Heart left ventricle (tissue), 16 donors: Measurements from ENCODE around the gene PAMR1. TPM values are rescaled to one million over a fixed set of nuclear protein-coding genes. Genes with fewer than 3 reads are reported as not detected.

ENCODE experiments used
- ATAC-seq, 4 donors: fragments of 200-7000 bp; cut with Tn5 transposase; one replicate each; pipeline ENCODE4 v1.9.1; 2020 to 2022; ENCODE audit warnings: moderate library complexity in 4 of 4, mild to moderate bottlenecking in 3 of 4, moderate number of reproducible peaks in 1 of 4
- DNase-seq, 5 donors: peaks; one replicate each; pipeline ENCODE4 v3.0.0-alpha.2; 2020
- H3K27ac ChIP-seq, 12 donors: fragments of 200-600 bp; sonication (generic) in 4 of 12; one replicate each; pipeline versions ENCODE4 v1.5.0 to v1.8.0; 2016 to 2022; ENCODE audit warnings: mild to moderate bottlenecking in 2 of 12
- H3K27me3 ChIP-seq, 9 donors: fragments of 200-600 bp; sonication (generic) in 2 of 9; one replicate each; pipeline versions ENCODE4 v1.5.1 to v1.8.0; 2016 to 2022; ENCODE audit warnings: mild to moderate bottlenecking in 3 of 9
- H3K36me3 ChIP-seq, 9 donors: fragments of 200-600 bp; sonication (generic) in 2 of 9; one replicate each; pipeline versions ENCODE4 v1.5.0 to v1.8.0; 2018 to 2022; ENCODE audit warnings: mild to moderate bottlenecking in 2 of 9
- H3K4me1 ChIP-seq, 12 donors: fragments of 200-600 bp; sonication (generic) in 4 of 12; one replicate each; pipeline versions ENCODE4 v1.5.0 to v1.8.0; 2016 to 2022; ENCODE audit warnings: mild to moderate bottlenecking in 3 of 12
- H3K4me3 ChIP-seq, 12 donors: fragments of 200-600 bp; sonication (generic) in 4 of 12; one replicate each; pipeline versions ENCODE4 v1.5.0 to v1.8.0; 2017 to 2022; ENCODE audit warnings: mild to moderate bottlenecking in 9 of 12, moderate library complexity in 4 of 12
- H3K9me3 ChIP-seq, 12 donors: fragments of 200-600 bp; sonication (generic) in 4 of 12; one replicate each; pipeline versions ENCODE4 v1.5.0 to v1.8.0; 2016 to 2022; ENCODE audit warnings: mild to moderate bottlenecking in 1 of 12
- POLR2A ChIP-seq, 2 donors: fragments of 450-650 bp; IDR thresholded peaks; one replicate each; pipeline ENCODE4 v1.6.1; 2017; ENCODE audit warnings: antibody characterized with exemption in 2 of 2, mild to moderate bottlenecking in 2 of 2, moderate library complexity in 2 of 2
- WGBS, 4 donors: extraction: QIAGEN DNeasy Blood & Tissue Kit in 2 of 4; methylation state at CpG; one replicate each; pipeline versions ENCODE4 v1.1.5 to v1.1.7; 2013 to 2018; 5-methylcytosine and 5-hydroxymethylcytosine counted together
- intact Hi-C, 10 donors: fragments of 100-400 bp; cut with DNase I; formaldehyde crosslinking; loops; one replicate each; pipeline versions ENCODE4 v1.11.1 to v1.14.2; 2022
- polyA plus RNA-seq, 2 donors: library from polyadenylated mRNA; stranded (reverse); fragments of 200-250 nt; gene quantifications; one replicate each; pipeline ENCODE4 v1.2.3, GENCODE V29; 2013
- total RNA-seq, 9 donors: library from RNA; depleted of rRNA in 2 of 9; stranded (reverse); fragments of >200 nt in 2 of 9; fragmentation: NEBNext Ultra II Directional in 3 of 9; extraction: Animal tissue kit (Norgen Biotek cat#: 25700) in 3 of 9; gene quantifications; one replicate each; pipeline versions ENCODE4 v1.1.0 to v1.2.4, GENCODE V29; 2016 to 2023
- TF ChIP-seq, protein P1 (sequence below), 12 donors: fragments of 200-600 bp; sonication (generic) in 4 of 12; IDR thresholded peaks; one replicate each; pipeline versions ENCODE4 v1.5.0 to v1.8.0; 2018 to 2022; ENCODE audit warnings: antibody characterized with exemption in 12 of 12, mild to moderate bottlenecking in 5 of 12
- donor health status: ischemic (EF 13 %, LVEDD 7.1; RV severe dilation, severe dysfunction).
- donor health status: healthy with polysubstance abuse.
- donor health status: DM: no; HTN: yes; CAD: no.
- donor health status: DM: no; HTN: no; CAD: no.
- donor health status: ischemic (EF 25% LVEDD 6.9; RV normal size, moderate dysfunction).
- donor health status: ischemic (EF 25% LVEDD 5.7; RV mildly dilated, moderate dysfunction).
- donor health status: healthy.
- donor health status: DM: yes; HTN: yes; CAD: no.
- donor health status: ischemic (EF 35%, LVEDD 5.7; RV mildly dilated, moderate dysfunction).
- donor health status: nonischemic (EF 11% LVEDD 7.7; RV severe dilation, severe dysfunction).
- donor health status: DM: yes; HTN: yes; CAD: no.
- donor health status: PGD.
- donor health status: ischemic (EF 29% LVEDD 5.4; RV normal size, mild dysfunction).
- donor health status: nonischemic (EF 23%, LVEDD 6.1; RV moderate dilation, normal function).

PAMR1 gene
- total and polyA plus RNA-seq, 11 donors: 3.5 to 18.3 (median 7.0) TPM

DNA sequence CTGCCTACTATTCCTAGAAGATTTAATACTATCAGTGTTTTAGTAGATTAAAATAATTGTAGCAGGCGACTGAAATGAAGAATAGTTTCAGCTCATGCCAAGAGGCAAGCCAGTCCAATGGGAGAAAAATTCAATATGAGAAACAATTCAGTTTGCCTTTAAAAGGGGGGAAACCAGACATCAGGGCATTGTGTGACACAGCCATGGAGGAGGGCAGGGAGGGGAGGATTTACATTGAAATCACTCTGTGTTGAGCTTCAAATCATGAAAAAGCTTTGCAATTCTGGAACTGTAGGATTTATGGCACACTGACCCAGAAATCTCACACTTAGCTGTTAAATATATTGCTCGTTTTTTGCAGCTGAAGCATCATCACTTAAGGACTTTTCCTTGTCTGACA, 110.6 kb downstream of the PAMR1 start:
- intact Hi-C loops: loop anchor here in 1 of 10 donors (10.0 kb wide), 1 partner anchor 900 kb away; the partner anchor contains the start of gene ELF5
- DNase-seq (no peak), ATAC-seq (no peak)
- Histone ChIP-seq H3K27ac (no peak overlapping the region), H3K36me3 (no peaks in the 10 kb centered on the region), H3K4me1 (peaks cover 0 to 22% (median 3%) of the 10 kb centered on the region in 12 donors), H3K4me3 (no peak overlapping the region), H3K9me3 (no peaks in the 10 kb centered on the region), H3K27me3 (peaks cover 0 to 56% (median 21%) of the 10 kb centered on the region in 9 donors)
- TF ChIP-seq POLR2A (IDR thresholded peaks at IDR 0.05): no peak
- TF ChIP-seq, protein P1, sequence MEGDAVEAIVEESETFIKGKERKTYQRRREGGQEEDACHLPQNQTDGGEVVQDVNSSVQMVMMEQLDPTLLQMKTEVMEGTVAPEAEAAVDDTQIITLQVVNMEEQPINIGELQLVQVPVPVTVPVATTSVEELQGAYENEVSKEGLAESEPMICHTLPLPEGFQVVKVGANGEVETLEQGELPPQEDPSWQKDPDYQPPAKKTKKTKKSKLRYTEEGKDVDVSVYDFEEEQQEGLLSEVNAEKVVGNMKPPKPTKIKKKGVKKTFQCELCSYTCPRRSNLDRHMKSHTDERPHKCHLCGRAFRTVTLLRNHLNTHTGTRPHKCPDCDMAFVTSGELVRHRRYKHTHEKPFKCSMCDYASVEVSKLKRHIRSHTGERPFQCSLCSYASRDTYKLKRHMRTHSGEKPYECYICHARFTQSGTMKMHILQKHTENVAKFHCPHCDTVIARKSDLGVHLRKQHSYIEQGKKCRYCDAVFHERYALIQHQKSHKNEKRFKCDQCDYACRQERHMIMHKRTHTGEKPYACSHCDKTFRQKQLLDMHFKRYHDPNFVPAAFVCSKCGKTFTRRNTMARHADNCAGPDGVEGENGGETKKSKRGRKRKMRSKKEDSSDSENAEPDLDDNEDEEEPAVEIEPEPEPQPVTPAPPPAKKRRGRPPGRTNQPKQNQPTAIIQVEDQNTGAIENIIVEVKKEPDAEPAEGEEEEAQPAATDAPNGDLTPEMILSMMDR (IDR thresholded peaks at IDR 0.05): no peak
- 45 to 63% (median 50%) methylated on average over 2 of the region's 2 CpGs for whole genome bisulfite sequencing, 4 donors

DNA sequence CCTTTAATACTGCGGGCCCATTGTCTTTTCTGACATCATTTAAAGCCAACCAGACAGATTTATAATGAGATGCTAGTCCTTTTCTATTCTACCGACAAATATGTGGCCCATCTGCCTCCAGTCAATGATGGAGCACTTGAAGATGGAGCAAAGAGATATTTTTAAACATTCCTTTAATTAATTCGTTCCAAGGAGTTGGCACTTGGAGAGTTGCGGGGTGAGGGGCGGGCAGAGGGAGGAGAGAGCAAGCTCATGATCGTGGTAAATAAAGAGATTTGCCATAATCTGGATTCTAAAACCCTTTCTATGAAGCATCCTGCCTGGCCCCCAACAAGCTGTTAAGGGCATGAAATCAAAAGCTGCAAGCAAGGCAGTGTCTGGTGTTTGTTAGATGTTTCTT, 111.1 kb downstream of the PAMR1 start:
- DNase-seq: no peak
- 75 to 82% (median 78%) methylated on average over 6 of the region's 6 CpGs for WGBS, 4 donors
- H3K27me3 ChIP-seq: peaks cover 0 to 52% (median 16%) of the 10 kb centered on the region in 9 donors
- ATAC-seq: no peak
- H3K9me3 ChIP-seq: no peaks in the 10 kb centered on the region
- intact Hi-C loops: loop anchor here in 1 of 10 donors (10.0 kb wide), 1 partner anchor 900 kb away; the partner anchor contains the start of gene ELF5
- H3K4me3 ChIP-seq: no peak overlapping the region
- no peak overlapping the region for H3K27ac ChIP-seq
- H3K36me3 ChIP-seq: no peaks in the 10 kb centered on the region
- peaks cover 0 to 17% (median 0%) of the 10 kb centered on the region in 12 donors for H3K4me1 ChIP-seq
- TF ChIP-seq, protein P1 (IDR thresholded peaks at IDR 0.05): no peak
- TF ChIP-seq POLR2A (IDR thresholded peaks at IDR 0.05): no peak

DNA sequence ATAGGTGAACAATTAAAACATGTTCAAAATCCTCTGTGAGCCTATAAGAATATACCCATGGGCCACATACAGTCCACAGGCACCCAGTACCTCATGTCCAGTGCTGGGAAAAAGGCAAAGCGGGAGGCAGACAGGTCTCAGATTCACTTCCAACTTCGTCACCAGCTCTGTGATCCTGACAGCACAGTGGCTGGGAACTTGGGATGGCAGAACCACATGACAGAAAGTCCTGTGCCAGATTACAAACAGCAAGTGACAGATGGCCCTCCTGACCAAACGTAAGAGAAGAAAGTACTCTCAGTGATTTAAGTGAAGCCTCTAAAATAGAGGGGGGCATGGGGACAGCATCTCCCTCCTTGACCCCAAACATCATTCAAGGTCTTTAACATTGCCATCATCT, 111.8 kb downstream of the PAMR1 start:
- Histone ChIP-seq H3K4me3 (no peak overlapping the region), H3K27ac (no peak overlapping the region), H3K27me3 (peaks cover 0 to 48% (median 9%) of the 10 kb centered on the region in 9 donors), H3K4me1 (peaks cover 0 to 10% (median 0%) of the 10 kb centered on the region in 12 donors), H3K36me3 (no peaks in the 10 kb centered on the region), H3K9me3 (no peaks in the 10 kb centered on the region)
- DNase-seq (no peak), ATAC-seq (peak in 3 of 4 donors; percentile 56 to 61 (median 56))
- intact Hi-C loops: loop anchor here in 1 of 10 donors (10.0 kb wide), 1 partner anchor 899 kb away; the partner anchor contains the start of gene ELF5
- 25 to 59% (median 46%) methylated on average over 3 of the region's 3 CpGs for WGBS, 4 donors
- TF ChIP-seq, protein P1 (IDR thresholded peaks at IDR 0.05): no peak
- TF ChIP-seq POLR2A (IDR thresholded peaks at IDR 0.05): no peak

DNA sequence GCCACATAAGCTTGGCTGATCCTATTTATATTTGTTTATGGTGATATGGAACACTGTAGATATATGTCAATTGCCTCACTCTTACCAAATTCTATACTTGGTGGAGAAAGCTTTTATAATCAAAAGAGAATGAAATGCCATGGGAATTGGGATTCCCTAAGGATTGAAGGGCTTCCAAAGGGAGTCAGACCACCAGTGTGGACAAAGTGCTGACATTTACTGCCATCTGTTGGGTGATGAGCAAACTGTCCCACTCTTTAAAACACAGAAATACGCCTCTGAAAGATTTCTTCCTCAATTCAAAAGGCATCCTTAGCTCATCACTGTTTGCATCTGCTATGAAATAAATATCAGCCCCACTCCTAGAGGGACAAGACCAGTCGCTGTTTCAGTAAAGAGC, 113.1 kb downstream of the PAMR1 start:
- intact Hi-C loops: loop anchor here in 1 of 10 donors (10.0 kb wide), 1 partner anchor 897 kb away; the partner anchor contains the start of gene ELF5

More for the DNA sequence above, 113.1 kb downstream of the PAMR1 start:
- H3K4me3 ChIP-seq: no peak overlapping the region
- WGBS, 4 donors: 62 to 69% (median 64%) methylated on average over 2 of the region's 2 CpGs
- no peak overlapping the region for H3K27ac ChIP-seq
- peaks cover 0 to 35% (median 0%) of the 10 kb centered on the region in 9 donors for H3K27me3 ChIP-seq
- no peak for DNase-seq
- H3K4me1 ChIP-seq: peaks cover 0 to 5% (median 0%) of the 10 kb centered on the region in 12 donors
- no peaks in the 10 kb centered on the region for H3K9me3 ChIP-seq
- H3K36me3 ChIP-seq: no peaks in the 10 kb centered on the region
- no peak for ATAC-seq
- TF ChIP-seq POLR2A (IDR thresholded peaks at IDR 0.05): no peak
- TF ChIP-seq, protein P1 (IDR thresholded peaks at IDR 0.05): peak in 9 of 12 donors; percentile 20 to 48 (median 27)
